ENCODE results near the gene AP3B2. TPM values are rescaled to one million over a fixed set of nuclear protein-coding genes. Genes with fewer than 3 reads are reported as not detected.
"Not testable (repeated sequence)": the region's sequence is repeated elsewhere in the genome, so short reads cannot be mapped to it uniquely, and the experiment has no call there.

The AP3B2 gene
- total RNA-seq, 4 donors from 2014 or later: 1.7 to 36.8 (median 2.2) TPM; not detected in 1

- no peak for DNase-seq
- 68% methylated on average over 3 of the region's 3 CpGs; no CpG with 5 or more reads in 1 of the 2 donors for WGBS, 2 donors (ENCODE audit: low coverage in 1 of 2)
- intact Hi-C loops (cut with DNase I; ENCODE audit: low total_unique reads): no loop called here
- no peaks in the 10 kb centered on the region for H3K9me3 ChIP-seq
- TF ChIP-seq CTCF (IDR thresholded peaks at IDR 0.05): no peak
- no peak for TF ChIP-seq POLR2AphosphoS5 (IDR thresholded peaks at IDR 0.05)
- no peak for TF ChIP-seq EP300 (IDR thresholded peaks at IDR 0.05; ENCODE audit: low read depth)
- TF ChIP-seq POLR2A (IDR thresholded peaks at IDR 0.05): no peak
- peaks cover 6% of the 10 kb centered on the region for H3K27me3 ChIP-seq
- no peak overlapping the region for H3K4me3 ChIP-seq
- in situ Hi-C loops (cut with MboI; ENCODE audit: low pct_ligation_motif_present in 1 of 4, low pct_unique_long_range_greater_than_20kb in 1 of 4, low sequenced_read_pairs in 3 of 4): no loop called here
- no peak overlapping the region for H3K27ac ChIP-seq
- H3K4me1 ChIP-seq: peaks cover 0 to 14% (median 13%) of the 10 kb centered on the region in 4 donors
- no peaks in the 10 kb centered on the region for H3K36me3 ChIP-seq
These were observed 2.4 kb upstream of the AP3B2 start for GRCh38 chr15:82712036-82712435.

- 94 to 100% methylated on average over 4 to 24 of the region's 26 CpGs for WGBS, 2 donors (ENCODE audit: low coverage in 1 of 2)
- intact Hi-C loops (cut with DNase I; ENCODE audit: low total_unique reads) (no loop called here), in situ Hi-C loops (cut with MboI; ENCODE audit: low pct_ligation_motif_present in 1 of 4, low pct_unique_long_range_greater_than_20kb in 1 of 4, low sequenced_read_pairs in 3 of 4) (no loop called here)
- Histone ChIP-seq H3K9me3 (no peaks in the 10 kb centered on the region), H3K4me3 (no peak overlapping the region), H3K27me3 (peaks cover 6% of the 10 kb centered on the region), H3K27ac (no peak overlapping the region), H3K4me1 (peaks cover 0 to 14% (median 13%) of the 10 kb centered on the region in 4 donors), H3K36me3 (no peaks in the 10 kb centered on the region)
- DNase-seq: no peak
- TF ChIP-seq EP300 (IDR thresholded peaks at IDR 0.05; ENCODE audit: low read depth) (no peak), POLR2AphosphoS5 (IDR thresholded peaks at IDR 0.05) (no peak), CTCF (IDR thresholded peaks at IDR 0.05) (no peak), POLR2A (IDR thresholded peaks at IDR 0.05) (no peak)
These were observed 1.3 kb upstream of the AP3B2 start for GRCh38 chr15:82710926-82711490.

GRCh38 chr15:82710208-82710555, 507 bp upstream of the AP3B2 start:
- Histone ChIP-seq H3K4me3 (peak overlapping the region; percentile 50 to 72 (median 63)), H3K4me1 (peaks cover 0 to 14% (median 13%) of the 10 kb centered on the region in 4 donors), H3K27ac (peak overlapping the region in 3 of 4 donors; percentile 9 to 65 (median 64)), H3K27me3 (peaks cover 6% of the 10 kb centered on the region), H3K36me3 (no peaks in the 10 kb centered on the region), H3K9me3 (no peaks in the 10 kb centered on the region)
- whole genome bisulfite sequencing, 2 donors (ENCODE audit: low coverage in 1 of 2): 15% methylated on average over 14 of the region's 14 CpGs; no CpG with 5 or more reads in 1 of the 2 donors
- TF ChIP-seq CTCF (IDR thresholded peaks at IDR 0.05) (no peak), POLR2AphosphoS5 (IDR thresholded peaks at IDR 0.05) (no peak)
- in situ Hi-C loops (cut with MboI; ENCODE audit: low pct_ligation_motif_present in 1 of 4, low pct_unique_long_range_greater_than_20kb in 1 of 4, low sequenced_read_pairs in 3 of 4): no loop called here
- intact Hi-C loops (cut with DNase I; ENCODE audit: low total_unique reads): no loop called here
- DNase-seq: no peak

GRCh38 chr15:82709081-82709420, 624 bp downstream of the AP3B2 start:
- no peaks in the 10 kb centered on the region for H3K9me3 ChIP-seq
- no peak for TF ChIP-seq POLR2A (IDR thresholded peaks at IDR 0.05)
- no peak for TF ChIP-seq CTCF (IDR thresholded peaks at IDR 0.05)
- TF ChIP-seq POLR2AphosphoS5 (IDR thresholded peaks at IDR 0.05): no peak
- no peak for TF ChIP-seq EP300 (IDR thresholded peaks at IDR 0.05; ENCODE audit: low read depth)
- DNase-seq: no peak
- H3K27ac ChIP-seq: no peak overlapping the region
- 11% methylated on average over 9 of the region's 15 CpGs; no CpG with 5 or more reads in 1 of the 2 donors for WGBS, 2 donors (ENCODE audit: low coverage in 1 of 2)
- in situ Hi-C loops (cut with MboI; ENCODE audit: low pct_ligation_motif_present in 1 of 4, low pct_unique_long_range_greater_than_20kb in 1 of 4, low sequenced_read_pairs in 3 of 4) (no loop called here), intact Hi-C loops (cut with DNase I; ENCODE audit: low total_unique reads) (no loop called here)
- H3K27me3 ChIP-seq: peaks cover 6% of the 10 kb centered on the region
- peaks cover 0 to 14% (median 13%) of the 10 kb centered on the region in 4 donors for H3K4me1 ChIP-seq
- no peaks in the 10 kb centered on the region for H3K36me3 ChIP-seq
- peak overlapping the region in 3 of 4 donors; percentile 50 to 63 (median 63) for H3K4me3 ChIP-seq

GRCh38 chr15:82705856-82706255, 3.8 kb downstream of the AP3B2 start:
- H3K27me3 ChIP-seq; DNase-seq; H3K27ac ChIP-seq; H3K36me3 ChIP-seq; intact Hi-C loops (cut with DNase I; ENCODE audit: low total_unique reads); in situ Hi-C loops (cut with MboI; ENCODE audit: low pct_ligation_motif_present in 1 of 4, low pct_unique_long_range_greater_than_20kb in 1 of 4, low sequenced_read_pairs in 3 of 4); H3K9me3 ChIP-seq; H3K4me3 ChIP-seq: not testable (repeated sequence)
- 85 to 88% methylated on average over 8 of the region's 8 CpGs for WGBS, 2 donors (ENCODE audit: low coverage in 1 of 2)
- H3K4me1 ChIP-seq: peaks cover 0 to 14% (median 13%) of the 10 kb centered on the region in 4 donors

Measured in transverse colon (tissue), 4 donors.